Mammary epithelial cell (primary cell): ENCODE data around the gene HPF1.

Experiments
- CTCF ChIP-seq, 2 donors: IDR thresholded peaks in 1 of 2; conservative IDR thresholded peaks in 1 of 2; 2 replicates each; pipeline ENCODE4 v1.5.1; 2011 to 2012; ENCODE audit warnings: inconsistent platforms in 2 of 2, low read length in 2 of 2, mild to moderate bottlenecking in 2 of 2, control low read depth in 1 of 2, low read depth in 1 of 2; ENCODE audit not compliant: insufficient read depth in 1 of 2; ENCODE audit errors: extremely low read depth in 1 of 2
- EZH2 ChIP-seq: IDR thresholded peaks from 2 replicates; pipeline ENCODE4 v1.6.1; 2012; ENCODE audit warnings: low read length, inconsistent platforms, borderline replicate concordance

- TF ChIP-seq CTCF (conservative IDR thresholded peaks at IDR 0.05 in 1 of 2, IDR thresholded peaks at IDR 0.05 in 1 of 2; ENCODE audit: extremely low read depth in 1 of 2, insufficient read depth in 1 of 2, low read depth in 1 of 2, low read length in 2 of 2), result no peak
- TF ChIP-seq EZH2, result no peak
Observed at GRCh38 chr4:169799260-169799659, 41.5 kb upstream of the HPF1 start.
